ENCODE results near the gene THSD4. TPM values are rescaled to one million over a fixed set of nuclear protein-coding genes. Genes with fewer than 3 reads are reported as not detected.

THSD4 gene
- total RNA-seq, 1 donor from 2014 or later, result not detected

GRCh38 chr15:71798641-71799040 lies 683.4 kb downstream of the THSD4 start:
- Mint-ChIP-seq H3K27me3 (ENCODE audit: low read depth) (peaks cover 4% of the 10 kb centered on the region), H3K4me3 (ENCODE audit: low read depth) (no peak overlapping the region), H3K36me3 (ENCODE audit: low read depth) (no peaks in the 10 kb centered on the region), H3K27ac (no peak overlapping the region), H3K4me1 (ENCODE audit: low read depth) (no peaks in the 10 kb centered on the region), H3K9me3 (no peaks in the 10 kb centered on the region)
- intact Hi-C loops (cut with micrococcal nuclease), result no loop called here
- DNase-seq (ENCODE audit: low spot score), result no peak

GRCh38 chr15:71800190-71800589 lies 684.9 kb downstream of the THSD4 start:
- Mint-ChIP-seq H3K27ac (no peak overlapping the region), H3K27me3 (ENCODE audit: low read depth) (peaks cover 4% of the 10 kb centered on the region), H3K36me3 (ENCODE audit: low read depth) (no peaks in the 10 kb centered on the region), H3K4me1 (ENCODE audit: low read depth) (no peaks in the 10 kb centered on the region), H3K4me3 (ENCODE audit: low read depth) (no peak overlapping the region), H3K9me3 (no peaks in the 10 kb centered on the region)
- intact Hi-C loops (cut with micrococcal nuclease), result no loop called here
- DNase-seq (ENCODE audit: low spot score), result no peak

- DNase-seq (ENCODE audit: low spot score), result no peak
These were observed 685.8 kb downstream of the THSD4 start for GRCh38 chr15:71800835-71801745.

DNA sequence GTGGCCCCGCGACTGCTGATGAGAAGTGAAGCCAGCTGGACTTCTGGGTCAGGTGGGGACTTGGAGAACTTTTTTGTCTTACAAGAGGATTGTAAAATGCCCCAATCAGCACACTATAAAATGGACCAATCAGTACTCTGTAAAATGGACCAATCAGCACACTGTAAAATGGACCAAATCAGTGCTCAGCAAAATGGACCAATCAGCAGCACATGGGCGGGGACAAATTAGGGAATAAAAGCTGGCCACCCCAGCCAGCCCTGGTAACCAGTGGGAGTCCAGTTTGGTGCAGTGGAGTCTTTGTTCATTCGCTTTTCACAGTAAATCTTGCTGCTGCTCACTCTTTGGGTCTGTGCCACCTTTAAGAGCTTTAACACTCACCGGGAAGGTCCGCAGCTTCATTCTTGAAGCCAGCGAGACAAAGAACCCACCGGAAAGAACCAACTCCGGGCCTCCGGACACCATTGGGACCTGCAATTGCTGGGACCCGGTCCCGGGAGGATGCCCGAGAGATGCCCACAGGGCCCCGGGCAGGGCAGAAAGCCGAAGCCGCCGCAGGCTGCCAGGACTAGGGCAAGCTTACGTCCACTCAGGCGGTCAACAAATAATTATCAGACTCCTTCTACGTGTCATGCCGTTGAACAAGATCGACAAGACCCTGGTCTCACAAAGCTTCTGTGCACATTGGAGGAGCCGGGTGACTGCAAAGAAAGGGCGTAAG lies 686.8 kb downstream of the THSD4 start:
- no peaks in the 10 kb centered on the region for H3K9me3 Mint-ChIP-seq
- H3K27me3 Mint-ChIP-seq (ENCODE audit: low read depth), result peaks cover 4% of the 10 kb centered on the region
- H3K4me3 Mint-ChIP-seq (ENCODE audit: low read depth), result no peak overlapping the region
- H3K27ac Mint-ChIP-seq, result no peak overlapping the region
- no peak for DNase-seq (ENCODE audit: low spot score)
- intact Hi-C loops (cut with micrococcal nuclease), result loop anchor here (1.0 kb wide), 1 partner anchor 58 kb away; no protein-coding TSS in a partner anchor
- H3K4me1 Mint-ChIP-seq (ENCODE audit: low read depth), result no peaks in the 10 kb centered on the region
- no peaks in the 10 kb centered on the region for H3K36me3 Mint-ChIP-seq (ENCODE audit: low read depth)

More at GRCh38 chr15:71800835-71801745, 685.8 kb downstream of the THSD4 start:
- peaks cover 4% of the 10 kb centered on the region for H3K27me3 Mint-ChIP-seq (ENCODE audit: low read depth)
- H3K9me3 Mint-ChIP-seq, result no peaks in the 10 kb centered on the region
- no peak overlapping the region for H3K4me3 Mint-ChIP-seq (ENCODE audit: low read depth)
- H3K27ac Mint-ChIP-seq, result no peak overlapping the region
- H3K4me1 Mint-ChIP-seq (ENCODE audit: low read depth), result no peaks in the 10 kb centered on the region
- no peaks in the 10 kb centered on the region for H3K36me3 Mint-ChIP-seq (ENCODE audit: low read depth)
- intact Hi-C loops (cut with micrococcal nuclease), result loop anchor here (1.0 kb wide), 1 partner anchor 57 kb away; no protein-coding TSS in a partner anchor

DNA sequence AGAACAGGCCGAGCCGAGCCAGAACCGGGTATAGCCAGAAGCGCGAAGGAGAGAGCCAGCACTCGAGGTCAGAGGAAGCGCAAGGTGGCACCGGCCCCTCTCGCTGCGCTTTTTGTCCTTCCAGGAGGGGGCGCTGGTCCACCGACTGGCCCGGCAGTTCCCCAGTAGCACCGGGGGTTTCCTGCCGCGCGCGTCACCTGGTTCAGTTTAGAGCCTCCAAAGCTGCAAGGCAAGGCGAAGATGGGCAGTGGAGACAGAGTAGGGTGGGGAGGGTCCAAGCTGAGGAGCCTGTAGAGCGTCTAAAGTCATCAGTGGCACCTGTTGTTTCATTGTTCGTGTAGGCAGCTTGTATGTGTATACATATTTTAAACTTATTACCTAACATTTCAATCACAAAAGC lies 687.5 kb downstream of the THSD4 start:
- intact Hi-C loops (cut with micrococcal nuclease), result no loop called here
- no peaks in the 10 kb centered on the region for H3K4me1 Mint-ChIP-seq (ENCODE audit: low read depth)
- DNase-seq (ENCODE audit: low spot score), result peak; percentile 21
- H3K4me3 Mint-ChIP-seq (ENCODE audit: low read depth), result no peak overlapping the region
- H3K9me3 Mint-ChIP-seq, result no peaks in the 10 kb centered on the region
- no peaks in the 10 kb centered on the region for H3K36me3 Mint-ChIP-seq (ENCODE audit: low read depth)
- no peak overlapping the region for H3K27ac Mint-ChIP-seq
- peaks cover 4% of the 10 kb centered on the region for H3K27me3 Mint-ChIP-seq (ENCODE audit: low read depth)

DNA sequence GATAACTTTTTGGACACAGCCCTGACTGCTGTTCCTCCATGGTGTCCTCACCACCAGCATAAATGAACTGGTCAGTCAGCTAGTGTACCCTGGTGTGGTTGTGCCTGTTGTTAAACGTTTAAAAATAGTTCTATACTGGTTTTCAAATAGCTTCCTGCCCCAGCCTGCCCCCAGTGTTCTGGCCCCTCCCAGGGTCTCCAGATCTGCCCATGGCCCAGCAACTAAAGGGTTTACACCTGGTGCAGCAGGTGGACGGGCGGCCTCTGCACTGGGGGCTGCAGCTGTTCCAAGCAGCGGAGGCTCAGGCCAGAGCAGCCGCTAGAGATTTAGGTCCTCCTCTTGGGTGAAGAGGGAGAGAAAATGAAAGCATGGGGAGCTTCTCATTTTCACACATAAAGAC lies 689.0 kb downstream of the THSD4 start:
- intact Hi-C loops (cut with micrococcal nuclease), result no loop called here
- Mint-ChIP-seq H3K4me1 (ENCODE audit: low read depth) (no peaks in the 10 kb centered on the region), H3K27me3 (ENCODE audit: low read depth) (peaks cover 4% of the 10 kb centered on the region), H3K4me3 (ENCODE audit: low read depth) (no peak overlapping the region), H3K27ac (no peak overlapping the region), H3K36me3 (ENCODE audit: low read depth) (no peaks in the 10 kb centered on the region), H3K9me3 (no peaks in the 10 kb centered on the region)
- no peak for DNase-seq (ENCODE audit: low spot score)

- Mint-ChIP-seq H3K27ac (no peak overlapping the region), H3K9me3 (no peaks in the 10 kb centered on the region), H3K4me1 (ENCODE audit: low read depth) (no peaks in the 10 kb centered on the region), H3K27me3 (ENCODE audit: low read depth) (peaks cover 4% of the 10 kb centered on the region), H3K4me3 (ENCODE audit: low read depth) (no peak overlapping the region), H3K36me3 (ENCODE audit: low read depth) (no peaks in the 10 kb centered on the region)
- no peak for DNase-seq (ENCODE audit: low spot score)
- intact Hi-C loops (cut with micrococcal nuclease), result no loop called here
These were observed 689.6 kb downstream of the THSD4 start for GRCh38 chr15:71804695-71805470.

DNA sequence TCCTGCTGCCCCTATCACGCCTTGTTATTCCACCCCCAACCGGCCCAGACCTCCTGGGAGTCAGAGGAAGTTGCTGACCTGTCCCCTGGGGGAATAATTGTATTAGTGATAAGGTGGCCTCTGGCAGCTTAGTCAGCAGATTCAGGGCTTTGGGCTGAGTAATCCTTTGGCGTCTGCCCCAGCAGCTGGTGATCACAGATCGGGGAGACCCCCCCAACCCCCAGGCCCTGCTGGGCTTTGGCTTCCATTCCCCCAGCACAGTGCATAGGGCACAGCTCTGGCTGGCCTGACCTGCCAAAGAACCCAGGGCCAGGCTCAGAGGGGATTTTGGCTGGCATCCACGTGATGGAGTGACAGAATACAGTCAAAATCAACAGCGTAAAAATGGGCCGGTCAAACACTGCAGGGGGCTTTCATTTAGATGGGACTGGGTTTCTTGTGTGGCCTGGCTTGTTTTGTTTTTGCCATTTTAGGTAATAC lies 691.2 kb downstream of the THSD4 start:
- no peak for DNase-seq (ENCODE audit: low spot score)
- intact Hi-C loops (cut with micrococcal nuclease), result no loop called here
- H3K27me3 Mint-ChIP-seq (ENCODE audit: low read depth), result no peaks in the 10 kb centered on the region
- H3K9me3 Mint-ChIP-seq, result no peaks in the 10 kb centered on the region
- no peak overlapping the region for H3K27ac Mint-ChIP-seq
- no peak overlapping the region for H3K4me3 Mint-ChIP-seq (ENCODE audit: low read depth)
- H3K36me3 Mint-ChIP-seq (ENCODE audit: low read depth), result no peaks in the 10 kb centered on the region
- H3K4me1 Mint-ChIP-seq (ENCODE audit: low read depth), result no peaks in the 10 kb centered on the region

GRCh38 chr15:71807125-71807629 lies 691.9 kb downstream of the THSD4 start:
- intact Hi-C loops (cut with micrococcal nuclease), result no loop called here
- no peak overlapping the region for H3K4me3 Mint-ChIP-seq (ENCODE audit: low read depth)
- no peak for DNase-seq (ENCODE audit: low spot score)
- no peaks in the 10 kb centered on the region for H3K36me3 Mint-ChIP-seq (ENCODE audit: low read depth)
- H3K4me1 Mint-ChIP-seq (ENCODE audit: low read depth), result no peaks in the 10 kb centered on the region
- H3K27ac Mint-ChIP-seq, result no peak overlapping the region
- H3K9me3 Mint-ChIP-seq, result no peaks in the 10 kb centered on the region
- H3K27me3 Mint-ChIP-seq (ENCODE audit: low read depth), result no peaks in the 10 kb centered on the region

GRCh38 chr15:71807691-71808091 lies 692.4 kb downstream of the THSD4 start:
- H3K36me3 Mint-ChIP-seq (ENCODE audit: low read depth), result no peaks in the 10 kb centered on the region
- DNase-seq (ENCODE audit: low spot score), result no peak
- intact Hi-C loops (cut with micrococcal nuclease), result no loop called here

DNA sequence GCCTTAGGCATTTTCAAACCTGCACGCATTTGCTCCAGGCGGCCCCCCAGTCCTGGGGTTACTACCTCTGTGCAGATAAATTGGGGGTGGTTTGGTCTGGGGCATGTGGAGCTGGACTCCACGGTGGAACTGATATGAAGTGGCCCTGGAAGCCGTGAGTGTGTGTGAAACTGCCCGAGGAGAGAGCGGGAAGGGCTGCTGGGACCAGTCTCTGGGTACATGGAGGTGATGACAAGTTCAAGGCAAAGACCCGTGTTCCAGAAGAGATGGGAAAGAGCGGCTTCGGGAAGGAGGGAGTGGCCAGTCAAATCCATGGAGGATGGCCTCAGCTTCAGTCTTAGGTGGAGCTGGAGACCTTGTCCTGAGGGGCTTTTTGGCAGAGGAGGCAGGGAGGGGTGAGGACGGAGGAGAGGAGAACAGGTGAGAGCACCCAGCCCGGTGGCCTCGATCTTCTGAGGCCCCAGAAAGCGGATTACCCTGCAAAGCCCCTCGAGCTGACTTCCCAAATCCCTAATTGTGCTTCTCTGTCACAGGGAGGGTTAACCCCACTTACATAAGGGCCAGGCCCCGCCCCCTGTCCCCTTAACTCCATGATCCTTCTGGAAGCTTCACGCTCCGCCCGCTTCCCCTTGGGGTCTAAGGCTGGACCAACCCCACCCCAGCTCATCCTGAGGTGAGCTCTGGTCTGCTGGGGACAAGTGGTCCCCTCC lies 693.2 kb downstream of the THSD4 start:
- no peaks in the 10 kb centered on the region for H3K4me1 Mint-ChIP-seq (ENCODE audit: low read depth)
- H3K4me3 Mint-ChIP-seq (ENCODE audit: low read depth), result no peak overlapping the region
- H3K27ac Mint-ChIP-seq, result no peak overlapping the region
- H3K36me3 Mint-ChIP-seq (ENCODE audit: low read depth), result no peaks in the 10 kb centered on the region
- DNase-seq (ENCODE audit: low spot score), result no peak
- no peaks in the 10 kb centered on the region for H3K27me3 Mint-ChIP-seq (ENCODE audit: low read depth)
- no peaks in the 10 kb centered on the region for H3K9me3 Mint-ChIP-seq
- intact Hi-C loops (cut with micrococcal nuclease), result no loop called here

More at GRCh38 chr15:71807691-71808091, 692.4 kb downstream of the THSD4 start:
- H3K27me3 Mint-ChIP-seq (ENCODE audit: low read depth), result no peaks in the 10 kb centered on the region
- H3K4me3 Mint-ChIP-seq (ENCODE audit: low read depth), result no peak overlapping the region
- no peaks in the 10 kb centered on the region for H3K4me1 Mint-ChIP-seq (ENCODE audit: low read depth)
- no peaks in the 10 kb centered on the region for H3K9me3 Mint-ChIP-seq
- no peak overlapping the region for H3K27ac Mint-ChIP-seq

DNA sequence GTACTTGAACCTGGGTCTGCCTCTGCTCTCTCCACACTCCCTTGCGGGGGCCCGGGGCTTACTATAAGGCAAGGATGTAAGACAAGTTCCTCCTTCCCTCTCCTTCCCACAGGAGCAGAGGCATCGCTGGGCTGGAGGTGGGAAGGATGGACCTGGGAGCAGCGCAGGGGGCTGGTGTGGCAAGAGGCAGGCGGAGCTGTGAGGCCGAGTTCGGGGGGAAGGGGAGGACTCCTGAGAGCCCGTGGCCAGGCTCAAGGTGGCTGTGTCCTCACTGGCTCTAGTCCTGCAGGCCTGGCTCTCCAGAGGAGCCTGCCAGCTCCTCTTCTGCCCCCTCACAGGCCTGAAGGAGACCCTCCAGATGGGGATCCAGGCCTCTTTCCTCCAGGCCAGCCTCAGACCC lies 694.1 kb downstream of the THSD4 start:
- Mint-ChIP-seq H3K4me3 (ENCODE audit: low read depth) (no peak overlapping the region), H3K9me3 (no peaks in the 10 kb centered on the region), H3K36me3 (ENCODE audit: low read depth) (no peaks in the 10 kb centered on the region), H3K27me3 (ENCODE audit: low read depth) (no peaks in the 10 kb centered on the region), H3K27ac (no peak overlapping the region), H3K4me1 (ENCODE audit: low read depth) (no peaks in the 10 kb centered on the region)
- DNase-seq (ENCODE audit: low spot score), result no peak
- intact Hi-C loops (cut with micrococcal nuclease), result no loop called here
